ENCODE data around the gene PACS1. TPM values are rescaled to one million over a fixed set of nuclear protein-coding genes. Genes with fewer than 3 reads are reported as not detected.

PACS1 gene
- total RNA-seq, 1 experiment from 2014 or later, result 91.8 TPM

- in situ Hi-C loops (cut with HindIII; ENCODE audit: low pct_unique_long_range_greater_than_20kb, low sequenced_read_pairs), result no loop called here
- POLR2A ChIA-PET, result no interaction called here
Measured at GRCh38 chr11:66084821-66085475, 14.9 kb downstream of the PACS1 start.

More at GRCh38 chr11:66084821-66085475, 14.9 kb downstream of the PACS1 start:
- BruUV-seq (replicated peaks), result no TSS peak
- CTCF ChIA-PET, result no interaction called here
- TF ChIP-seq POLR2AphosphoS5 (IDR thresholded peaks at IDR 0.05; ENCODE audit: low read depth, low read length) (no peak), TCF7L2 (IDR thresholded peaks at IDR 0.05; ENCODE audit: low read depth, low read length) (no peak), REST (IDR thresholded peaks at IDR 0.05; ENCODE audit: insufficient read depth in 1 of 2, low read depth in 2 of 2, low read length in 1 of 2) (no peak), CTCF (IDR thresholded peaks at IDR 0.05) (no peak), SIN3A (IDR thresholded peaks at IDR 0.05; ENCODE audit: borderline replicate concordance, insufficient read depth, low read depth, low read length) (no peak)
- ATAC-seq, result no peak
- DNase-seq (ENCODE audit: low read depth, low spot score), result no peak
- Histone ChIP-seq H3K4me3 (ENCODE audit: low read depth in 2 of 2, low read length in 2 of 2) (no peak overlapping the region), H3K9me3 (ENCODE audit: control insufficient read depth, insufficient read depth, low read depth, low read length) (no peaks in the 10 kb centered on the region), H3K36me3 (ENCODE audit: control insufficient read depth, insufficient read depth, low read length) (no peaks in the 10 kb centered on the region), H3K27me3 (ENCODE audit: control insufficient read depth, insufficient read depth, low read length) (no peaks in the 10 kb centered on the region), H3K4me1 (ENCODE audit: control insufficient read depth, insufficient read depth, low read length) (peaks cover 40% of the 10 kb centered on the region), H3K27ac (ENCODE audit: low read length) (no peak overlapping the region)
- intact Hi-C loops (cut with micrococcal nuclease; ENCODE audit: unreplicated experiment), result loop anchor here (5.0 kb wide), 1 partner anchor 52 kb away; no protein-coding TSS in a partner anchor

Data from Panc1 (cell line).